ENCODE measurements around the gene RCC2.

- TF ChIP-seq CTCF (IDR thresholded peaks at IDR 0.05; ENCODE audit: low read length), result no peak
- no peak for TF ChIP-seq EZH2 (IDR thresholded peaks at IDR 0.05; ENCODE audit: borderline replicate concordance, low read length)
Measured at GRCh38 chr1:17460219-17460618, 20.7 kb upstream of the RCC2 start.

Measured in OCI-LY1 (cell line).